ACC112 (cell line): ENCODE results near the gene HOXC5.

Source experiments
- H2AFZ ChIP-seq: fragments of 200-600 bp; sonication (generic); one replicate; pipeline ENCODE4 v1.6.0; 2017; ENCODE audit warnings: antibody characterized with exemption, low read length; ENCODE audit not compliant: unreplicated experiment
- H3K27ac ChIP-seq: fragments of 200-600 bp; sonication (generic); 2 replicates; pipeline ENCODE4 v1.5.1; 2014; ENCODE audit warnings: low read depth, mild to moderate bottlenecking, antibody characterized with exemption, low read length, moderate library complexity
- H3K27me3 ChIP-seq: fragments of 200-600 bp; sonication (generic); 2 replicates; pipeline ENCODE4 v1.6.1; 2014; ENCODE audit warnings: mild to moderate bottlenecking, antibody characterized with exemption, low read length, moderate library complexity, mixed read lengths; ENCODE audit not compliant: insufficient read depth
- H3K36me3 ChIP-seq: fragments of 200-600 bp; sonication (generic); 2 replicates; pipeline ENCODE4 v1.6.1; 2016; ENCODE audit warnings: mild to moderate bottlenecking, antibody characterized with exemption, low read length, moderate library complexity, mixed read lengths; ENCODE audit not compliant: insufficient read depth
- H3K4me1 ChIP-seq: fragments of 200-600 bp; sonication (generic); one replicate; pipeline ENCODE4 v1.6.1; 2016; ENCODE audit warnings: low read length, mixed read lengths; ENCODE audit not compliant: insufficient read depth, unreplicated experiment, control insufficient read depth
- H3K4me3 ChIP-seq: fragments of 200-600 bp; sonication (generic); 2 replicates; pipeline ENCODE4 v1.5.1; 2014; ENCODE audit warnings: mild to moderate bottlenecking, low read depth, low read length
- H3K79me2 ChIP-seq: fragments of 200-600 bp; sonication (generic); one replicate; pipeline ENCODE4 v1.6.0; 2016; ENCODE audit warnings: low read length; ENCODE audit not compliant: control insufficient read depth, unreplicated experiment, insufficient read depth

HOXC5 gene

DNA sequence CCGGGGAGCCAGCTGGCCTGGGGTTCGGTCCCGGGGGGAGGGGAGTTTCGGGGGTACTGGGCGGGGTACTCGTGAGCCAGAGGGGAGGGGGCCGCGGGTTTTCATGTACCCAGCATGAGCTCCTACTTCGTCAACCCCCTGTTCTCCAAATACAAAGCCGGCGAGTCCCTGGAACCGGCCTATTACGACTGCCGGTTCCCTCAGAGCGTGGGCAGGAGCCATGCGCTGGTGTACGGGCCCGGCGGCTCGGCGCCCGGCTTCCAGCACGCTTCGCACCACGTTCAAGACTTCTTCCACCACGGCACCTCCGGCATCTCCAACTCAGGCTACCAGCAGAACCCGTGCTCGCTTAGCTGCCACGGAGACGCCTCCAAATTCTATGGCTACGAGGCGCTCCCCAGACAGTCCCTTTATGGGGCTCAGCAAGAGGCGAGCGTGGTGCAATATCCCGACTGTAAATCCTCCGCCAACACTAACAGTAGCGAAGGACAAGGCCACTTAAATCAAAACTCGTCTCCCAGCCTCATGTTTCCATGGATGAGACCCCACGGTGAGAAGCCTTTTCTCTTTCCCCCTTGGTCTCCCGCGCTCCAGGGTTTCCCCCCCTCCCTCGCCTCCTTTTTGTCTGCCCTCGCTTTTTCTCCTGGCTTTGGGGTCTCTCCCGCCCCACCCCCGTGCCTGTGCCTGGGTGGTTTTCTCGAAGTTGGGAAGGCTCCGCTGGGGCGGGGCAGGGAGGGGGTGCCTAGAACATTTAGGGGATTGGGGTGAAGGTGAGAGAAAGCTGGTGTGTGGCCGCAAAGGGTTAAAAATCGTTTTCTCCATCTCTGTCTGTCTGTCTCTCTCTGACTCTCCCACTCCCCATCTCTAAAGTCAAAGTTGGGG, 23.4 kb upstream of the HOXC5 start:
- Histone ChIP-seq H3K79me2 (peaks cover 7% of the 10 kb centered on the region), H3K27ac (no peak overlapping the region), H3K4me3 (peak overlapping the region; percentile 80), H3K27me3 (peaks cover 3% of the 10 kb centered on the region; the same call in 1 of the 2 replicates), H3K36me3 (no peaks in the 10 kb centered on the region), H3K4me1 (peaks cover 46% of the 10 kb centered on the region), H2AFZ (peak overlapping the region; percentile 93)

- Histone ChIP-seq H3K79me2 (peaks cover 7% of the 10 kb centered on the region), H2AFZ (peak overlapping the region; percentile 93), H3K4me3 (peak overlapping the region; percentile 80), H3K36me3 (no peaks in the 10 kb centered on the region), H3K27me3 (peaks cover 2% of the 10 kb centered on the region; the same call in 1 of the 2 replicates), H3K27ac (no peak overlapping the region), H3K4me1 (peaks cover 48% of the 10 kb centered on the region)
Observed at GRCh38 chr12:54010053-54010971, 22.5 kb upstream of the HOXC5 start.

- Histone ChIP-seq H3K27me3 (no peaks in the 10 kb centered on the region), H3K79me2 (peaks cover 7% of the 10 kb centered on the region), H3K36me3 (no peaks in the 10 kb centered on the region), H2AFZ (no peak overlapping the region), H3K27ac (no peak overlapping the region), H3K4me1 (peaks cover 54% of the 10 kb centered on the region), H3K4me3 (peak overlapping the region; percentile 80)
Observed at GRCh38 chr12:54010972-54011664, 21.7 kb upstream of the HOXC5 start.

DNA sequence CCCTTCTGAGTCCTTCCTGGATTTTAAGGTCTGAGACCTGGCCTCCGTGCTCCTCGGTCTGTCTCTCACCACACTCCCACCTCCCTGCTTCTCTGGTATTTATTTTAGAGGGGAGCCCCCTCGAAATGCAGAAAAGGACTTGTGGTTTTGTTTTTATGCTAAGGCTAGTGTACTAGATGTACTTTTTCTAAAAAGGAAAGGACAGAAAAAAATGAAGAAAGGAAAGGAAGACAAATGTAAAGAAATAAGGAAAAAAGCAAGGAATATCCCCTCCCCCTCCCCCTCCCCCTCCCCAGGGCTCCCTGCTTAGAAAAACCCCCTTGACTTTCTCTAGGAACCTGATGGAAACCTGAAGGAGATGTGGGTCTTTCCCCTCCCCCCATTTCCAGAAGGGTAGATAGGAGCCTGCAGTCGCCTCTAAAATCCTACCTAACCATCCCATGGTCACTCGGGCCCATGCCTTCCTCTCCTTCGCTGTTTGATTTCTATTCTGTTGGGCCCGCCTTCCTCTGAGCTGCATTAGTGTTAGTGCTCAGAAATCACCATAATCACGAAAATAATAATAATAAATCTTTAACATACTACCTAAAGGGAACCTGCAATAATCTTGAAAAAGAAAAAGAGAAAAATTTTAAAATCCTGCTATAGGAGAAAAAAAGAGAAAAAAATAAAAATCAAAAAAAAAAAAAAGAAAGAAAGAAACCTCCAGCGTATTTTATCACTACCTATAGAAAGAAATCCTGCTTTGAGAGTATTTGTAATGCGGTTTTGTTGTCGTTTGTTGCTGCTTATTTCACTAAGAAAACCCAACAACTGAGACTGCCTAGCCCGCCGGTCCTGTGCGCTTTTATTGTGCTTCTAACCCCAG, 21.0 kb upstream of the HOXC5 start:
- H2AFZ ChIP-seq, result no peak overlapping the region
- no peaks in the 10 kb centered on the region for H3K27me3 ChIP-seq
- H3K4me3 ChIP-seq, result peak overlapping the region; percentile 80
- no peak overlapping the region for H3K27ac ChIP-seq
- peaks cover 7% of the 10 kb centered on the region for H3K79me2 ChIP-seq
- H3K4me1 ChIP-seq, result peaks cover 51% of the 10 kb centered on the region
- no peaks in the 10 kb centered on the region for H3K36me3 ChIP-seq

DNA sequence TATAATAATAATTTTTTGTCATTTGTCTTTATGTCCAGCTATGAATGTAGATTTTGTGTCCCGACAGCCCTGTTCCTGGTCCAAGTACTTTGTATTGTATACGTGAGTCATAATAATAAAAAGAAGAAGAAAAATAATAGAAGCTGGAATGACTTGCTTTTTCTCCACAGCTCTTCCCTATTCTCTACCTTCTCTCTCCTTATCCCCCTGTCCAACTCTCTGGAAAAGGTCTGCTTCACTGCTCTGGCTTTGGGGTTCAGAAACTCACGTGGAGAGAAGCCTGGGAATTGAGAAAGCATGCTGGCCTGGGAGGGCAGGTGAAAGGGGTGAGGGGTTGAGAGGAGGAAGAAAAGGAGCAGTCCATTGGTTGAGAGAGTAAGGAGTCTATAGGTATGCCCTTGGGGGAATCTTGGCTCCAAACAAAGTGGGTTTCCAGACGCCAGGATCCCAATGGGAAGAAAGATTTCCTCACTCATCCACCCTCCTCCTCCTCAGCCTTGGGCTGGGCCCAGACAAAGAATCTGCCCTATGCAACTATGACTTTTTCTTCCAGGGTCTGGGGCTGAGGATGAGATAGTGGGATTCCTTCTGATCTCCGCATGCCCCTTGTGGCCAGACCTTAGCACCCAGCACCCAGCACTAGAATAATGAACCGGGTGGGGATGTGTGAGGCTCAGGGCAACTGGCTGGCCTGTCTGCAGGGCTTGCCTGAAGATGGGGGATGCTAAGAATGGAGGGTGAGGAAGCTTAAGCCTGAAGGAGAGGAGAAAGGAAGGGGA, 20.0 kb upstream of the HOXC5 start:
- Histone ChIP-seq H3K79me2 (peaks cover 7% of the 10 kb centered on the region), H3K36me3 (no peaks in the 10 kb centered on the region), H3K27me3 (no peaks in the 10 kb centered on the region), H3K4me1 (peaks cover 44% of the 10 kb centered on the region), H3K4me3 (no peak overlapping the region), H2AFZ (no peak overlapping the region), H3K27ac (peak overlapping the region; percentile 51; the same call in 1 of the 2 replicates)

GRCh38 chr12:54014377-54015017, 18.4 kb upstream of the HOXC5 start:
- peak overlapping the region; percentile 42 for H3K4me3 ChIP-seq
- no peaks in the 10 kb centered on the region for H3K36me3 ChIP-seq
- H3K27me3 ChIP-seq, result no peaks in the 10 kb centered on the region
- peaks cover 6% of the 10 kb centered on the region for H3K79me2 ChIP-seq
- H3K4me1 ChIP-seq, result peaks cover 45% of the 10 kb centered on the region
- H2AFZ ChIP-seq, result no peak overlapping the region
- no peak overlapping the region for H3K27ac ChIP-seq

DNA sequence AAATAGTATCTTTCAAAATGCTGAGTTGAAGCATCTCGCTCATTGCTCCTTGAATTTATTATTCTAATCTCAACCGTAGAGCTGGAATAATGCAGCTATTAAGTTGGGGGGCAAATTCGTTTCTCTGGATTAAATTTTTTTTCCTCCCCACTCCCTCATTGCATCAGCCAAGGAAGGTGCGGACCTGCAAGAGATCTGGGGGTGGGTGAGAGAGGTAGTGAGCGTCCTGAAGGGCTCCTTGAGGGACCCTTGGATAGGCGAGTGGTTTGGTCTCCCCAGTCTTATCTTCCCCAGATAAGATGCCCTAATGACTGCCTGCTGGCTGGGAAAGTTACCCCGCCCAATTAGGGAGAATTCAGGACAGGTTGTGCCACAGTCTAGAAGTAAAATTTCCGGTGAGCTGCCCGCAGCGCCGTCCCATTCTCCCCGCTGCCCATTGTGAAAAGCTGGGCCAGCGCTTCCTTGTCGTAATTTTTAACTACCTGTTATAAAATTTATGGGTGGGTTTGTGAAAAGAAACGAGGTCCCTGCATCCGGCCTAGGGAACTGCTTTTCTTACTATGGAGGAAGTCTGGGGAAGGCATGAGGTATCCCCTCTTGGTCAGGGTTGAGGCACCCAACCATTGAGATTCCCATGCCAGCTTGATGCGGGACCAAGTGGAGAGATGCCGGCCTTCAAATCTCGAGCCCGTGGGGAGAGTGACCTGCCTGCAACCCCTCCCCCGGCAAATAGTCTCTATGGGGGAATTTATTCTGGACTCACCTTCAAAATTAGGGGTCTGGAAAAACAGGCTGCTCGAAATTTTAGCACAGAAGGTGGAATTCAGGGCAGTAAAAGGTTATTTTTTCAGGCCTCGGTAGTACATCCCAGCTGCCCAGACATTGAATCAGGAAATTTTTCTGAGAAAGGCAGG, 17.6 kb upstream of the HOXC5 start:
- Histone ChIP-seq H3K36me3 (no peaks in the 10 kb centered on the region), H3K4me1 (peaks cover 41% of the 10 kb centered on the region), H2AFZ (no peak overlapping the region), H3K79me2 (no peaks in the 10 kb centered on the region), H3K4me3 (peak overlapping the region; percentile 61; the same call in 1 of the 2 replicates), H3K27ac (no peak overlapping the region), H3K27me3 (no peaks in the 10 kb centered on the region)

GRCh38 chr12:54016051-54016450, 16.8 kb upstream of the HOXC5 start:
- peak overlapping the region; percentile 61 for H3K4me3 ChIP-seq
- peak overlapping the region; percentile 69 for H2AFZ ChIP-seq
- H3K27ac ChIP-seq, result no peak overlapping the region
- H3K4me1 ChIP-seq, result peaks cover 35% of the 10 kb centered on the region
- H3K27me3 ChIP-seq, result no peaks in the 10 kb centered on the region
- no peaks in the 10 kb centered on the region for H3K79me2 ChIP-seq
- H3K36me3 ChIP-seq, result no peaks in the 10 kb centered on the region
